IPS-NIHi11 (cell line): ENCODE data around the gene PLA2G2F.
A peak's percentile ranks its signal among the peaks of the same experiment; 100 is the strongest.

Experiments used
- DNase-seq: peaks from one replicate; pipeline ENCODE4 v3.0.0; 2012; ENCODE audit warnings: mixed read lengths, low spot score

PLA2G2F gene

GRCh38 chr1:20143318-20143717 is 4.2 kb downstream of the PLA2G2F start:
- no peak for DNase-seq

GRCh38 chr1:20143734-20144565 is 4.8 kb downstream of the PLA2G2F start:
- no peak for DNase-seq

GRCh38 chr1:20147846-20148570 is 8.9 kb downstream of the PLA2G2F start:
- DNase-seq = no peak

GRCh38 chr1:20148571-20149500 is 9.7 kb downstream of the PLA2G2F start:
- DNase-seq = no peak

- DNase-seq = no peak
Measured at GRCh38 chr1:20149601-20150325, 10.6 kb downstream of the PLA2G2F start.

GRCh38 chr1:20150326-20150705 is 11.2 kb downstream of the PLA2G2F start:
- no peak for DNase-seq

GRCh38 chr1:20150969-20151368 is 11.8 kb downstream of the PLA2G2F start:
- no peak for DNase-seq

- peak; percentile 94 for DNase-seq
Measured at GRCh38 chr1:20151906-20152598, 12.9 kb downstream of the PLA2G2F start.

- no peak for DNase-seq
Measured at GRCh38 chr1:20152599-20152930, 13.4 kb downstream of the PLA2G2F start.

GRCh38 chr1:20153000-20153418 is 13.9 kb downstream of the PLA2G2F start:
- peak; percentile 56 for DNase-seq

GRCh38 chr1:20154301-20154831 is 15.2 kb downstream of the PLA2G2F start:
- DNase-seq = no peak

- no peak for DNase-seq
Measured at GRCh38 chr1:20158358-20159070, 19.4 kb downstream of the PLA2G2F start.

- DNase-seq = no peak
Measured at GRCh38 chr1:20160034-20160433, 20.9 kb downstream of the PLA2G2F start.

- DNase-seq = no peak
Measured at GRCh38 chr1:20164694-20165202, 25.6 kb downstream of the PLA2G2F start.

GRCh38 chr1:20165522-20165951 is 26.4 kb downstream of the PLA2G2F start:
- peak; percentile 53 for DNase-seq

GRCh38 chr1:20166051-20166450 is 26.9 kb downstream of the PLA2G2F start:
- no peak for DNase-seq

- DNase-seq = no peak
Measured at GRCh38 chr1:20167126-20167525, 28.0 kb downstream of the PLA2G2F start.

GRCh38 chr1:20168564-20169491 is 29.7 kb downstream of the PLA2G2F start:
- no peak for DNase-seq

- DNase-seq = no peak
Measured at GRCh38 chr1:20169932-20170331, 30.8 kb downstream of the PLA2G2F start.
